ENCODE measurements around the gene LRP3. TPM values are rescaled to one million over a fixed set of nuclear protein-coding genes. Genes with fewer than 3 reads are reported as not detected.

LRP3 gene
- total and polyA plus RNA-seq, 2 of the 13 experiments (the other 11 are each of a cell fraction or from before 2014, with no cell fraction given), result 17.6 to 51.6 TPM

GRCh38 chr19:33247441-33247819 is 53.3 kb downstream of the LRP3 start (continued):
- 0 out of 2 replicates have a peak, but pooled peaks have one; percentile 21 for TF ChIP-seq ATF2 (CRISPR knock-in tag; IDR thresholded peaks at IDR 0.05)
- no peak; the same call in 1 of the 2 replicates for TF ChIP-seq NRL (CRISPR knock-in tag; IDR thresholded peaks at IDR 0.05; ENCODE audit: borderline replicate concordance)
- TF ChIP-seq GTF3A (CRISPR knock-in tag; conservative IDR thresholded peaks at IDR 0.05), result no peak
- TF ChIP-seq MED1 (CRISPR knock-in tag; IDR thresholded peaks at IDR 0.05), result peak; percentile 67
- no peak for TF ChIP-seq FOSL2 (CRISPR knock-in tag; IDR thresholded peaks at IDR 0.05)
- TF ChIP-seq ZNF839 (CRISPR knock-in tag; IDR thresholded peaks at IDR 0.05; ENCODE audit: borderline replicate concordance), result no peak
- TF ChIP-seq YY1 (IDR thresholded peaks at IDR 0.05; ENCODE audit: insufficient read depth, insufficient replicate concordance, low read depth, low read length), result no peak
- TF ChIP-seq ZNF639 (CRISPR knock-in tag; conservative IDR thresholded peaks at IDR 0.05), result no peak
- TF ChIP-seq ZNF207 (IDR thresholded peaks at IDR 0.05; ENCODE audit: borderline replicate concordance), result no peak
- no peak for TF ChIP-seq IRX3 (CRISPR knock-in tag; IDR thresholded peaks at IDR 0.05; ENCODE audit: borderline replicate concordance, low read depth)
- TF ChIP-seq ARNT2 (CRISPR knock-in tag; IDR thresholded peaks at IDR 0.05; ENCODE audit: low read depth), result no peak
- TF ChIP-seq STAT6 (CRISPR knock-in tag; IDR thresholded peaks at IDR 0.05; ENCODE audit: borderline replicate concordance), result no peak
- no peak for TF ChIP-seq TMF1 (CRISPR knock-in tag; IDR thresholded peaks at IDR 0.05; ENCODE audit: low read depth)
- no peak for TF ChIP-seq POLR2AphosphoS2 (IDR thresholded peaks at IDR 0.05; ENCODE audit: low read depth, low read length)
- no peak for TF ChIP-seq ZBTB49 (CRISPR knock-in tag; IDR thresholded peaks at IDR 0.05; ENCODE audit: borderline replicate concordance)
- TF ChIP-seq KDM3A (CRISPR knock-in tag; IDR thresholded peaks at IDR 0.05; ENCODE audit: low read depth), result no peak
- no peak for TF ChIP-seq ZNF253 (CRISPR knock-in tag; IDR thresholded peaks at IDR 0.05; ENCODE audit: borderline replicate concordance)
- TF ChIP-seq ARNTL (CRISPR knock-in tag; IDR thresholded peaks at IDR 0.05), result peak; percentile 37; the same call in 1 of the 2 replicates
- TF ChIP-seq SRSF1 (optimal IDR thresholded peaks at IDR 0.05; ENCODE audit: low read depth, low read length), result no peak
- no peak for TF ChIP-seq ZNF644 (CRISPR knock-in tag; IDR thresholded peaks at IDR 0.05; ENCODE audit: low read depth)
- TF ChIP-seq BHLHE40 (IDR thresholded peaks at IDR 0.05; ENCODE audit: low read length), result no peak
- no peak for TF ChIP-seq ZNF674 (CRISPR knock-in tag; IDR thresholded peaks at IDR 0.05; ENCODE audit: low read depth)
- TF ChIP-seq SATB2 (CRISPR knock-in tag; IDR thresholded peaks at IDR 0.05), result no peak
- no peak for TF ChIP-seq HOXA7 (CRISPR knock-in tag; IDR thresholded peaks at IDR 0.05)
- no peak for TF ChIP-seq MIER2 (CRISPR knock-in tag; IDR thresholded peaks at IDR 0.05)
